ENCODE measurements around the gene PCCB.

DNA sequence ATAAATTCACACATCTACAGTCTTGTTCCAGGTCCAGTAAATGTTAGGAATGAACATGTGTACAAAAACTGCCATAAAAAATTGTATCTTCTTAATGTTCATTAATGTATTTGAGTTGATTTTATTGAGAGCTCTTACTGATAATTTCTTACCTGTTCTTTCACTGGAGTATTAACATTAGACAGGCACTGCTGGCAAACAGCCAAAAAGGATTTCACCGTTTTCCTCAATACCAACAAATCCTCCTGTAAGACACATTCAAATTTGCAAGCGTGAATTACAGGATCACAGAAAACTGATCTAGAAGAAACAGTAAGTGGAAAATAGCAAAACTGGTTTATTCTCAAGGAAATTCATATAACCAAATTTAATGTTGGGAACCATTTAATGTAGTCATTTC lies 127.4 kb downstream of the PCCB start:
- TF ChIP-seq, protein P1, sequence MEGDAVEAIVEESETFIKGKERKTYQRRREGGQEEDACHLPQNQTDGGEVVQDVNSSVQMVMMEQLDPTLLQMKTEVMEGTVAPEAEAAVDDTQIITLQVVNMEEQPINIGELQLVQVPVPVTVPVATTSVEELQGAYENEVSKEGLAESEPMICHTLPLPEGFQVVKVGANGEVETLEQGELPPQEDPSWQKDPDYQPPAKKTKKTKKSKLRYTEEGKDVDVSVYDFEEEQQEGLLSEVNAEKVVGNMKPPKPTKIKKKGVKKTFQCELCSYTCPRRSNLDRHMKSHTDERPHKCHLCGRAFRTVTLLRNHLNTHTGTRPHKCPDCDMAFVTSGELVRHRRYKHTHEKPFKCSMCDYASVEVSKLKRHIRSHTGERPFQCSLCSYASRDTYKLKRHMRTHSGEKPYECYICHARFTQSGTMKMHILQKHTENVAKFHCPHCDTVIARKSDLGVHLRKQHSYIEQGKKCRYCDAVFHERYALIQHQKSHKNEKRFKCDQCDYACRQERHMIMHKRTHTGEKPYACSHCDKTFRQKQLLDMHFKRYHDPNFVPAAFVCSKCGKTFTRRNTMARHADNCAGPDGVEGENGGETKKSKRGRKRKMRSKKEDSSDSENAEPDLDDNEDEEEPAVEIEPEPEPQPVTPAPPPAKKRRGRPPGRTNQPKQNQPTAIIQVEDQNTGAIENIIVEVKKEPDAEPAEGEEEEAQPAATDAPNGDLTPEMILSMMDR (IDR thresholded peaks at IDR 0.05), result no peak
- TF ChIP-seq EZH2 (IDR thresholded peaks at IDR 0.05; ENCODE audit: borderline replicate concordance, insufficient read depth, low read depth, low read length, poor library complexity, severe bottlenecking), result no peak

All from B cell (primary cell).